Esophagus muscularis mucosa (tissue), 3 donors: ENCODE measurements around the gene FNDC11.

ENCODE experiments used
- POLR2A ChIP-seq: fragments of 450-650 bp; IDR thresholded peaks from one replicate; pipeline ENCODE4 v1.6.1; 2017; ENCODE audit warnings: antibody characterized with exemption, moderate library complexity, mild to moderate bottlenecking, low read depth
- POLR2AphosphoS5 ChIP-seq, 2 donors: sonication (generic); formaldehyde crosslinking; IDR thresholded peaks; one replicate each; pipeline ENCODE4 v1.6.1; 2017; ENCODE audit warnings: antibody characterized with exemption in 2 of 2
- TF ChIP-seq, protein P1 (sequence below), 3 experiments: fragments of 200-600 bp in 2 of 3; fragments of 450-650 bp in 1 of 3; sonication (generic) in 2 of 3; IDR thresholded peaks; one replicate each; pipeline ENCODE4 v1.5.1; 2017 to 2019; ENCODE audit warnings: antibody characterized with exemption in 3 of 3, mild to moderate bottlenecking in 2 of 3, moderate library complexity in 1 of 3

DNA sequence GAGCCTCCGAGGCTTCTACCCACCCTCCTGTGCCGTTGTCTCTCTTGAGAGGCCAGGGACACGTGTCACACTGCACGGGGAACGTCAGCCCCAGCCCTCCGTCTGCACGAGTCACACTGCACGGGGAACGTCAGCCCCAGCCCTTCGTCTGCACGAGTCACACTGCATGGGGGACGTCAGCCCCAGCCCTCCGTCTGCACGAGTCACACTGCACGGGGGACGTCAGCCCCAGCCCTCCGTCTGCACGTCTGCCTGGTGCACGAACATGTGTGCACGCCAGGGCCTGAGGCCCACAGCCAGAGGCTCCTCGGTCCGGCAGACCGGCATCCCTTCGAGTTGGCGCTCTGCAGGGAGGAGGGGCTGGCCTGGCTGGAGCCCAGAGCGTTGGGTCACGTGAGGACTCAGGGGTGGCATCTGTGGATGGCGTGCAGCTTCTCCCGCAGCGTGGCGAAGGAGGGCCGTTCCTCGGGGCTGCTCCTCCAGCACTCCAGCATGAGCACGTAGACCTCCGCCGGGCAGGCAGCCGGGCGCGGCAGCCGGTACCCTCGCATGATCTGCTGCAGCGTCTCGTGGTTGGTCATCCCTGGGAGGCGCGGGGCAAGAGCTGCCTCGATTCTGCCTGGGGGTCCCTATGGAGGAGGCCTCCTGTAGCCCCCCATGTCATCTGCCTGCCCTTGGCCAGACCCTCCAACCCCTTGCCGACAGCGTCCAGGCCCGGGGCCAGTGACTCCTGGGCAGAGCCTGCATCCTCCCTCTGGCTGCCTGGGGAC, 13.4 kb upstream of the FNDC11 start:
- TF ChIP-seq, protein P1, sequence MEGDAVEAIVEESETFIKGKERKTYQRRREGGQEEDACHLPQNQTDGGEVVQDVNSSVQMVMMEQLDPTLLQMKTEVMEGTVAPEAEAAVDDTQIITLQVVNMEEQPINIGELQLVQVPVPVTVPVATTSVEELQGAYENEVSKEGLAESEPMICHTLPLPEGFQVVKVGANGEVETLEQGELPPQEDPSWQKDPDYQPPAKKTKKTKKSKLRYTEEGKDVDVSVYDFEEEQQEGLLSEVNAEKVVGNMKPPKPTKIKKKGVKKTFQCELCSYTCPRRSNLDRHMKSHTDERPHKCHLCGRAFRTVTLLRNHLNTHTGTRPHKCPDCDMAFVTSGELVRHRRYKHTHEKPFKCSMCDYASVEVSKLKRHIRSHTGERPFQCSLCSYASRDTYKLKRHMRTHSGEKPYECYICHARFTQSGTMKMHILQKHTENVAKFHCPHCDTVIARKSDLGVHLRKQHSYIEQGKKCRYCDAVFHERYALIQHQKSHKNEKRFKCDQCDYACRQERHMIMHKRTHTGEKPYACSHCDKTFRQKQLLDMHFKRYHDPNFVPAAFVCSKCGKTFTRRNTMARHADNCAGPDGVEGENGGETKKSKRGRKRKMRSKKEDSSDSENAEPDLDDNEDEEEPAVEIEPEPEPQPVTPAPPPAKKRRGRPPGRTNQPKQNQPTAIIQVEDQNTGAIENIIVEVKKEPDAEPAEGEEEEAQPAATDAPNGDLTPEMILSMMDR (IDR thresholded peaks at IDR 0.05) = no peak
- TF ChIP-seq POLR2AphosphoS5 (IDR thresholded peaks at IDR 0.05) = no peak
- TF ChIP-seq POLR2A = no peak
